ENCODE measurements around the gene PRDM10. TPM values are rescaled to one million over a fixed set of nuclear protein-coding genes. Genes with fewer than 3 reads are reported as not detected.
A peak's percentile ranks its signal among the peaks of the same experiment; 100 is the strongest.

PRDM10 gene, protein sequence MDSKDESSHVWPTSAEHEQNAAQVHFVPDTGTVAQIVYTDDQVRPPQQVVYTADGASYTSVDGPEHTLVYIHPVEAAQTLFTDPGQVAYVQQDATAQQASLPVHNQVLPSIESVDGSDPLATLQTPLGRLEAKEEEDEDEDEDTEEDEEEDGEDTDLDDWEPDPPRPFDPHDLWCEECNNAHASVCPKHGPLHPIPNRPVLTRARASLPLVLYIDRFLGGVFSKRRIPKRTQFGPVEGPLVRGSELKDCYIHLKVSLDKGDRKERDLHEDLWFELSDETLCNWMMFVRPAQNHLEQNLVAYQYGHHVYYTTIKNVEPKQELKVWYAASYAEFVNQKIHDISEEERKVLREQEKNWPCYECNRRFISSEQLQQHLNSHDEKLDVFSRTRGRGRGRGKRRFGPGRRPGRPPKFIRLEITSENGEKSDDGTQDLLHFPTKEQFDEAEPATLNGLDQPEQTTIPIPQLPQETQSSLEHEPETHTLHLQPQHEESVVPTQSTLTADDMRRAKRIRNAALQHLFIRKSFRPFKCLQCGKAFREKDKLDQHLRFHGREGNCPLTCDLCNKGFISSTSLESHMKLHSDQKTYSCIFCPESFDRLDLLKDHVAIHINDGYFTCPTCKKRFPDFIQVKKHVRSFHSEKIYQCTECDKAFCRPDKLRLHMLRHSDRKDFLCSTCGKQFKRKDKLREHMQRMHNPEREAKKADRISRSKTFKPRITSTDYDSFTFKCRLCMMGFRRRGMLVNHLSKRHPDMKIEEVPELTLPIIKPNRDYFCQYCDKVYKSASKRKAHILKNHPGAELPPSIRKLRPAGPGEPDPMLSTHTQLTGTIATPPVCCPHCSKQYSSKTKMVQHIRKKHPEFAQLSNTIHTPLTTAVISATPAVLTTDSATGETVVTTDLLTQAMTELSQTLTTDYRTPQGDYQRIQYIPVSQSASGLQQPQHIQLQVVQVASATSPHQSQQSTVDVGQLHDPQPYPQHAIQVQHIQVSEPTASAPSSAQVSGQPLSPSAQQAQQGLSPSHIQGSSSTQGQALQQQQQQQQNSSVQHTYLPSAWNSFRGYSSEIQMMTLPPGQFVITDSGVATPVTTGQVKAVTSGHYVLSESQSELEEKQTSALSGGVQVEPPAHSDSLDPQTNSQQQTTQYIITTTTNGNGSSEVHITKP
- 5.1 and 7.9 TPM in 2 replicates for total RNA-seq

DNA sequence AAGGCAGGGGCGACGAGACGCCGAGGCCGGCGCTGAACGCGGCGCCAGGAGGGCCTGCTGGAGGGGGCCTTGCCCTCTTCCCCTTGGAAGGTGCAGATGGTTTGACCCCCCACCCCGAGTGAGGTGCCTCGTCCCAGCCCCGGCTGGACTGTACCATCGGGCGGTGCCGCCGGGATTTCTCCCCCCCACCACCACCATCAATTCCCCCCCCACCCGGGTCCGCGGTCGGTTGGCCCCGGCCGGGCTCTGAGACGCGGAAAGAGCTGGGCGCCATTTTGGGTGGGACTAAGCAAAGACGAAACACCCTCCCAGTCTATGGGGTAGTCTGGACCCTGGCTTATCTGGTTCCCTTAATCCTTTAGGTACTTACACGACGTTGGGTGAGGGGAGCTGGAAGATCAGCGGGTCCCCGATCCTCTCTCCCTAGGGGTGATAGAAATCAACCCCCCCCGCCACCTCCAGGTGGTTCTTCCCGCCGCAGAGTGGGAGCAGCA lies at the start of gene PRDM10:
TSS of gene PRDM10 (minus strand) at position 484 of the 494 bp plus-strand sequence. CDS start 41,871 bp downstream, outside the sequence.
- DNase-seq (ENCODE audit: low read depth): peak; percentile 52
- H3K4me3 ChIP-seq (ENCODE audit: low read depth, low read length): peak within 1 kb of the TSS; percentile 69
- TF ChIP-seq, protein P1, sequence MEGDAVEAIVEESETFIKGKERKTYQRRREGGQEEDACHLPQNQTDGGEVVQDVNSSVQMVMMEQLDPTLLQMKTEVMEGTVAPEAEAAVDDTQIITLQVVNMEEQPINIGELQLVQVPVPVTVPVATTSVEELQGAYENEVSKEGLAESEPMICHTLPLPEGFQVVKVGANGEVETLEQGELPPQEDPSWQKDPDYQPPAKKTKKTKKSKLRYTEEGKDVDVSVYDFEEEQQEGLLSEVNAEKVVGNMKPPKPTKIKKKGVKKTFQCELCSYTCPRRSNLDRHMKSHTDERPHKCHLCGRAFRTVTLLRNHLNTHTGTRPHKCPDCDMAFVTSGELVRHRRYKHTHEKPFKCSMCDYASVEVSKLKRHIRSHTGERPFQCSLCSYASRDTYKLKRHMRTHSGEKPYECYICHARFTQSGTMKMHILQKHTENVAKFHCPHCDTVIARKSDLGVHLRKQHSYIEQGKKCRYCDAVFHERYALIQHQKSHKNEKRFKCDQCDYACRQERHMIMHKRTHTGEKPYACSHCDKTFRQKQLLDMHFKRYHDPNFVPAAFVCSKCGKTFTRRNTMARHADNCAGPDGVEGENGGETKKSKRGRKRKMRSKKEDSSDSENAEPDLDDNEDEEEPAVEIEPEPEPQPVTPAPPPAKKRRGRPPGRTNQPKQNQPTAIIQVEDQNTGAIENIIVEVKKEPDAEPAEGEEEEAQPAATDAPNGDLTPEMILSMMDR (conservative IDR thresholded peaks at IDR 0.05; ENCODE audit: low read depth, low read length): no peak

DNA sequence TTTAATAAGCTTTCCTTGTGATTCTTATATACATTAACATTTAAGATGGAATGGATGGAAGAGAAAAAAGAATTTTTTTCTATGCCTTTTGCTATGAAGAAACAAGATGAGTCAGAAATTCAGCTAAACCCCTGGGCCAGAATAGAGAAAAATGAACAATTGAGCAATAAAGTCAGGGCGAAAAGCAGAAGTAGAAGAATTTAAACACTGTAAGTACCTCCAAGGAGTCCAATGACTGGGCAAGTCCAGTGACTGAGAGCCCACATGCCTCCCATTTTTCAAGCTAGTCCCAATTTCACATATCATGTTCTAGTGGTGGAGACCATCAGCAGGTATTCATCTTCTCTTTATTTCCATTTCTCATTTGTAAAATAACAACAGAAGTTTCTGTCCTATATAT lies 48.4 kb upstream of the PRDM10 start:
- DNase-seq (ENCODE audit: low read depth): no peak
- TF ChIP-seq, protein P1 (conservative IDR thresholded peaks at IDR 0.05; ENCODE audit: low read depth, low read length): no peak
- H3K4me3 ChIP-seq (ENCODE audit: low read depth, low read length): no peak overlapping the region

GRCh38 chr11:130050257-130050656 lies 47.6 kb upstream of the PRDM10 start:
- TF ChIP-seq, protein P1 (conservative IDR thresholded peaks at IDR 0.05; ENCODE audit: low read depth, low read length): no peak
- DNase-seq (ENCODE audit: low read depth): no peak
- no peak overlapping the region for H3K4me3 ChIP-seq (ENCODE audit: low read depth, low read length)

GRCh38 chr11:130049328-130049771 lies 46.7 kb upstream of the PRDM10 start:
- no peak for DNase-seq (ENCODE audit: low read depth)
- TF ChIP-seq, protein P1 (conservative IDR thresholded peaks at IDR 0.05; ENCODE audit: low read depth, low read length): no peak

DNA sequence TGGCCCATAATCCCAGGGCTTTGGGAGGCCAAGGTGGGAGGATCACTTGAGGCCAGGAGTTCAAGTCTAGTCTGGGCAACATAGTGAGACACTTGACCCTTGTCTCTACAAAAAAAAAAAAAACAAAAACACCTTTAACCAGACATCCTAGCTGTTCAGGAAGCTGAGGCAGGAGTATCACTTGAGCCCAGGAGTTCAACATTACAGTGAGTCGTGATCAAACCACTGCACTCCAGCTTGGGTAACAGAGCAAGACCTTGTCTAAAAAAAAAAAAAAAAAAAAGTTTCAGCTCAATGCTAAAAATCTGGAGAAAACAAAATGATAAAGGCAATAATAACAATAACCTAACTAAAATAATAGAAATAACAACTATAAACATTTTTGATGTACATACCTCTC lies 44.5 kb upstream of the PRDM10 start:
- TF ChIP-seq, protein P1 (conservative IDR thresholded peaks at IDR 0.05; ENCODE audit: low read depth, low read length): no peak
- no peak for DNase-seq (ENCODE audit: low read depth)
- no peak overlapping the region for H3K4me3 ChIP-seq (ENCODE audit: low read depth, low read length)

More at GRCh38 chr11:130049328-130049771, 46.7 kb upstream of the PRDM10 start:
- H3K4me3 ChIP-seq (ENCODE audit: low read depth, low read length): no peak overlapping the region

DNA sequence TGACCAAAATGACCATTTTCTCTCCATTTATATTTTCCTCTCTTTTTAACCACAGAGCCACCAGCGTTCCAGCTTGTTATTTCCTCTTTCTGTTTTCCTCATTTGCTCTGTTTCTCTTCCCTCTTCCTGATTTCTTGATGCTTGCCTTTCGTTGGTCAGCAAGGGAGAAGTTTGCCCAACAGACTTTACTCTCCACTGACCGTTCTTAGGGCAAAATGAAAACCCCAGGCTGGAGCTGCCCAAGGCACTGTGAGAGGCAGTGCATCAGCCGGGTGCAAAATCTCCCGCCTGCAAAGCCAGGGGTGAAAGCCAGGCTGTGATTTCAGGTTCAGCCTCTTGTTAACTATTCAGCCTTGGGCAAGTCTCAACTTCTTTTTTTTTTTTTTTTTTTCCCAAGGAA lies 40.9 kb upstream of the PRDM10 start:
- TF ChIP-seq, protein P1 (conservative IDR thresholded peaks at IDR 0.05; ENCODE audit: low read depth, low read length): no peak
- no peak for DNase-seq (ENCODE audit: low read depth)
- no peak overlapping the region for H3K4me3 ChIP-seq (ENCODE audit: low read depth, low read length)

Measured in epithelial cell of proximal tubule (primary cell).